K562 (cell line): ENCODE measurements around the gene DIAPH1.

ENCODE experiments used
- ATF1 ChIP-seq, 2 experiments: fragments of 450-650 bp in 1 of 2; IDR thresholded peaks; 2 replicates each; pipeline ENCODE4 v1.6.1; 2016; ENCODE audit warnings: missing compliant biosample characterization in 1 of 2, missing genetic modification characterization in 1 of 2
- BRF2 ChIP-seq: IDR thresholded peaks from 3 replicates; pipeline ENCODE4 v1.6.1; 2011; ENCODE audit warnings: borderline replicate concordance, mild to moderate bottlenecking; ENCODE audit not compliant: insufficient read length, insufficient read depth
- CBX5 ChIP-seq: IDR thresholded peaks from 2 replicates; pipeline ENCODE4 v1.6.1; 2014; ENCODE audit warnings: low read depth, borderline replicate concordance
- CTCF ChIP-seq, 3 experiments: IDR thresholded peaks in 2 of 3; conservative IDR thresholded peaks in 1 of 3; 2 replicates each; pipeline ENCODE4 v1.5.1; 2011 to 2012; ENCODE audit warnings: low read length in 3 of 3, mild to moderate bottlenecking in 3 of 3, control low read depth in 2 of 3, improper control_type of control experiment in 1 of 3, inconsistent platforms in 1 of 3, low read depth in 1 of 3, mixed read lengths in 1 of 3, moderate library complexity in 1 of 3; ENCODE audit not compliant: insufficient read depth in 2 of 3
- EZH2 ChIP-seq: IDR thresholded peaks from 2 replicates; pipeline ENCODE4 v1.6.1; 2012; ENCODE audit warnings: low read depth, mild to moderate bottlenecking, inconsistent platforms, low read length, borderline replicate concordance
- KDM5B ChIP-seq: fragments of 200-600 bp; sonication (generic); IDR thresholded peaks from 2 replicates; pipeline ENCODE4 v1.6.1; 2012; ENCODE audit warnings: low read depth, mild to moderate bottlenecking, moderate library complexity, low read length, control low read depth, inconsistent platforms; ENCODE audit not compliant: insufficient replicate concordance
- KLF16 ChIP-seq: IDR thresholded peaks from 2 replicates; pipeline ENCODE4 v1.6.1; 2016; ENCODE audit warnings: antibody characterized with exemption
- NR3C1 ChIP-seq: sonication (generic); formaldehyde crosslinking; IDR thresholded peaks from 2 replicates; pipeline ENCODE4 v1.8.1; 2022; ENCODE audit warnings: missing genetic modification reagents
- POLR2A ChIP-seq: fragments of 450-650 bp; conservative IDR thresholded peaks from 2 replicates; pipeline ENCODE4 v1.6.1; 2016
- POLR2AphosphoS5 ChIP-seq: IDR thresholded peaks from 2 replicates; pipeline ENCODE4 v1.6.1; 2011; ENCODE audit warnings: mild to moderate bottlenecking, low read depth, low read length, moderate library complexity; ENCODE audit not compliant: control insufficient read depth, insufficient read depth
- SMAD3 ChIP-seq: fragments of 450-650 bp; formaldehyde crosslinking; conservative IDR thresholded peaks from 2 replicates; pipeline ENCODE4 v1.4.0; 2020; ENCODE audit warnings: mild to moderate bottlenecking
- XRCC5 ChIP-seq: fragments of 200-400 bp; formaldehyde crosslinking; IDR thresholded peaks from 2 replicates; pipeline ENCODE4 v1.6.1; 2017; ENCODE audit warnings: low read depth, mild to moderate bottlenecking, low read length
- ZC3H8 ChIP-seq: fragments of 450-650 bp; IDR thresholded peaks from 2 replicates; pipeline ENCODE4 v1.6.1; 2017
- ZNF551 ChIP-seq: fragments of 250-450 bp; sonication (Bioruptor Pico); IDR thresholded peaks from 2 replicates; pipeline ENCODE4 v1.5.0; 2021; ENCODE audit warnings: mild to moderate bottlenecking, moderate library complexity

- no peak for TF ChIP-seq CBX5
- no peak for TF ChIP-seq CTCF (IDR thresholded peaks at IDR 0.05 in 2 of 3, conservative IDR thresholded peaks at IDR 0.05 in 1 of 3; ENCODE audit: insufficient read depth in 2 of 3, low read depth in 1 of 3, low read length in 3 of 3)
- no peak for TF ChIP-seq POLR2A
- TF ChIP-seq POLR2AphosphoS5, result no peak
- no peak for TF ChIP-seq KLF16
- TF ChIP-seq ATF1 (CRISPR knock-in tag; IDR thresholded peaks at IDR 0.05), result no peak
- no peak for TF ChIP-seq ATF1 (tag; IDR thresholded peaks at IDR 0.05)
- TF ChIP-seq NR3C1 (CRISPR knock-in tag), result no peak
- no peak for TF ChIP-seq ZC3H8
- TF ChIP-seq EZH2, result no peak
- TF ChIP-seq SMAD3 (CRISPR knock-in tag), result no peak
- no peak for TF ChIP-seq XRCC5
- no peak for TF ChIP-seq ZNF551 (CRISPR knock-in tag)
- no peak for TF ChIP-seq BRF2
- TF ChIP-seq KDM5B, result no peak
Observed at GRCh38 chr5:141522301-141522700, 96.5 kb downstream of the DIAPH1 start.
